A549 (cell line): ENCODE data around the gene NCOA3. TPM values are rescaled to one million over a fixed set of nuclear protein-coding genes. Genes with fewer than 3 reads are reported as not detected.

Experiments used
- ATAC-seq, 2 experiments: fragments of 200-7000 bp in 1 of 2; fragments of >200 bp in 1 of 2; cut with Nextera tagmentation in 1 of 2; cut with Tn5 transposase in 1 of 2; 3 replicates each; pipeline versions ENCODE4 v1.8.0 to v1.9.1; 2018 to 2020; ENCODE audit warnings: mild to moderate bottlenecking in 1 of 2, moderate library complexity in 1 of 2
- CTCF ChIA-PET: fragments of 300-600 bp; sonication (Branson Sonifier 250); formaldehyde crosslinking; extraction: SDS; loops from one replicate; lab custom pipeline; 2021; ENCODE audit warnings: antibody characterized with exemption, inconsistent platforms; lab: Yijun Ruan, JAX
- POLR2A ChIA-PET: fragments of 350-600 bp; formaldehyde crosslinking; extraction: SDS; loops from one replicate; lab custom pipeline; 2021; ENCODE audit warnings: antibody characterized with exemption, inconsistent platforms; lab: Yijun Ruan, JAX
- DNase-seq, 2 experiments: peaks; one replicate each; pipeline versions ENCODE4 v3.0.0 to v3.0.0-alpha.2; 2011 to 2016; ENCODE audit warnings: low read depth in 1 of 2, low spot score in 1 of 2
- FAIRE-seq: peaks from 2 replicates; lab custom pipeline; 2011; peaks lifted over from hg19 to GRCh38; lab: Jason Lieb, UNC
- H3K27ac ChIP-seq, 2 experiments: fragments of >200 bp; sonication (Bioruptor Twin); formaldehyde crosslinking; 3 replicates each; pipeline ENCODE4 v1.5.1; 2016 to 2017
- H3K4me1 ChIP-seq: fragments of >200 bp; sonication (Bioruptor Twin); formaldehyde crosslinking; 3 replicates; pipeline ENCODE4 v1.6.1; 2016
- H3K4me2 ChIP-seq: fragments of >200 bp; sonication (Bioruptor Twin); formaldehyde crosslinking; 3 replicates; pipeline ENCODE4 v1.6.1; 2016
- H3K4me3 ChIP-seq: fragments of >200 bp; sonication (Bioruptor Twin); formaldehyde crosslinking; 3 replicates; pipeline ENCODE4 v1.5.1; 2016
- H3K9me3 ChIP-seq: fragments of >200 bp; sonication (Bioruptor Twin); formaldehyde crosslinking; 3 replicates; pipeline ENCODE4 v1.6.1; 2016
- BHLHE40 ChIP-seq: IDR thresholded peaks from 2 replicates; pipeline ENCODE4 v1.6.1; 2012; ENCODE audit warnings: low read depth, low read length, inconsistent platforms
- CBX2 ChIP-seq: fragments of 200-600 bp; sonication (generic); IDR thresholded peaks from 2 replicates; pipeline ENCODE4 v1.6.1; 2016; ENCODE audit warnings: low read depth, mild to moderate bottlenecking, borderline replicate concordance
- EHMT2 ChIP-seq: fragments of 200-600 bp; sonication (generic); IDR thresholded peaks from 2 replicates; pipeline ENCODE4 v1.6.1; 2016; ENCODE audit warnings: antibody characterized with exemption, low read depth, mild to moderate bottlenecking, moderate library complexity
- FOXS1 ChIP-seq: fragments of 250-450 bp; sonication (Bioruptor Pico); IDR thresholded peaks from 2 replicates; pipeline ENCODE4 v1.5.0; 2020; ENCODE audit warnings: mild to moderate bottlenecking, moderate library complexity
- GATA3 ChIP-seq: IDR thresholded peaks from 2 replicates; pipeline ENCODE4 v1.6.1; 2012; ENCODE audit warnings: borderline replicate concordance
- HEYL ChIP-seq: fragments of 250-450 bp; sonication (Bioruptor Pico); IDR thresholded peaks from 2 replicates; pipeline ENCODE4 v1.8.0; 2021; ENCODE audit warnings: mild to moderate bottlenecking, moderate library complexity
- HOXA7 ChIP-seq: fragments of 250-450 bp; sonication (Bioruptor Pico); IDR thresholded peaks from 2 replicates; pipeline ENCODE4 v1.5.0; 2020; ENCODE audit warnings: mild to moderate bottlenecking, moderate library complexity
- HOXB13 ChIP-seq: fragments of 250-450 bp; sonication (Bioruptor Pico); IDR thresholded peaks from 2 replicates; pipeline ENCODE4 v1.5.0; 2020; ENCODE audit warnings: low read depth, mild to moderate bottlenecking, moderate library complexity
- JUNB ChIP-seq: fragments of >200 bp; sonication (Bioruptor Twin); formaldehyde crosslinking; IDR thresholded peaks from 2 replicates; pipeline ENCODE4 v1.6.1; 2016
- KDM5A ChIP-seq: fragments of 200-600 bp; sonication (generic); IDR thresholded peaks from 2 replicates; pipeline ENCODE4 v1.6.1; 2016; ENCODE audit warnings: antibody characterized with exemption, mild to moderate bottlenecking
- MYC ChIP-seq: IDR thresholded peaks from 2 replicates; pipeline ENCODE4 v1.6.1; 2012; ENCODE audit warnings: mild to moderate bottlenecking, inconsistent platforms, low read length, improper control_type of control experiment, borderline replicate concordance
- PHF8 ChIP-seq: fragments of 200-600 bp; sonication (generic); IDR thresholded peaks from 2 replicates; pipeline ENCODE4 v1.6.1; 2016; ENCODE audit warnings: low read depth, mild to moderate bottlenecking, antibody characterized with exemption, moderate library complexity, borderline replicate concordance
- POLR2A ChIP-seq: IDR thresholded peaks from 2 replicates; pipeline ENCODE4 v1.6.1; 2012; ENCODE audit warnings: mild to moderate bottlenecking, low read length
- POLR2AphosphoS2 ChIP-seq: conservative IDR thresholded peaks from 2 replicates; pipeline ENCODE4 v1.6.1; 2012; ENCODE audit warnings: low read length, improper control_type of control experiment, inconsistent platforms
- RAD21 ChIP-seq, 2 experiments: fragments of >200 bp in 1 of 2; sonication (Bioruptor Twin) in 1 of 2; formaldehyde crosslinking in 1 of 2; IDR thresholded peaks in 1 of 2; conservative IDR thresholded peaks in 1 of 2; 2 replicates in 1 of 2; 3 replicates in 1 of 2; pipeline ENCODE4 v1.6.1; 2012 to 2018; ENCODE audit warnings: inconsistent platforms in 1 of 2
- RARB ChIP-seq: fragments of 250-450 bp; sonication (Bioruptor Pico); IDR thresholded peaks from 2 replicates; pipeline ENCODE4 v1.8.0; 2021; ENCODE audit warnings: mild to moderate bottlenecking, moderate library complexity
- RCOR1 ChIP-seq: fragments of 150-350 bp; IDR thresholded peaks from 2 replicates; pipeline ENCODE4 v1.6.1; 2014; ENCODE audit warnings: antibody characterized with exemption, low read length, low read depth
- RFX5 ChIP-seq: fragments of 450-650 bp; IDR thresholded peaks from 2 replicates; pipeline ENCODE4 v1.7.1; 2014; ENCODE audit warnings: antibody characterized with exemption, mild to moderate bottlenecking, moderate library complexity
- SREBF2 ChIP-seq: fragments of 450-650 bp; IDR thresholded peaks from 2 replicates; pipeline ENCODE4 v1.6.1; 2014; ENCODE audit warnings: mild to moderate bottlenecking, moderate library complexity
- WGBS: methylation state at CpG from one replicate; pipeline ENCODE4 v1.1.6; 2017; ENCODE audit errors: missing lambda C conversion rate; 5-methylcytosine and 5-hydroxymethylcytosine counted together
- polyA plus RNA-seq, 4 experiments: library from polyadenylated mRNA; depleted of rRNA in 3 of 4; stranded (reverse); fragments of >200 nt; fragmentation: RNase III in 1 of 4; extraction: RNeasy Plus Mini Kit Qiagen cat#74134 plus additional on column Dnase treatment in 1 of 4; gene quantifications; 2 replicates in 3 of 4; 3 replicates in 1 of 4; pipeline ENCODE4 v1.2.3, GENCODE V29; 2011 to 2017
- TF ChIP-seq, protein P1 (sequence below): IDR thresholded peaks from 2 replicates; pipeline ENCODE4 v1.6.1; 2012
- TF ChIP-seq, protein P2 (sequence below): fragments of 250-450 bp; sonication (Bioruptor Pico); IDR thresholded peaks from 2 replicates; pipeline ENCODE4 v1.5.0; 2020; ENCODE audit warnings: low read depth, mild to moderate bottlenecking, moderate library complexity
- TF ChIP-seq, protein P3 (sequence below): fragments of >200 bp; sonication (Bioruptor Twin); formaldehyde crosslinking; IDR thresholded peaks from 3 replicates; pipeline ENCODE4 v1.5.1; 2016
- TF ChIP-seq, protein P4 (sequence below): fragments of >200 bp; sonication (Bioruptor Twin); formaldehyde crosslinking; IDR thresholded peaks from 3 replicates; pipeline ENCODE4 v1.6.1; 2016
- TF ChIP-seq, protein P5 (sequence below): fragments of 150-350 bp; IDR thresholded peaks from 2 replicates; pipeline ENCODE4 v1.6.1; 2014; ENCODE audit warnings: low read depth, mild to moderate bottlenecking, low read length
- TF ChIP-seq, protein P6 (sequence below): fragments of 250-450 bp; sonication (Bioruptor Pico); IDR thresholded peaks from 2 replicates; pipeline ENCODE4 v1.5.0; 2021; ENCODE audit warnings: mild to moderate bottlenecking, moderate library complexity, borderline replicate concordance

Gene NCOA3
- polyA plus RNA-seq, 2 of the 4 experiments (the other 2 are of a cell fraction): 42.9 to 136 TPM

DNA sequence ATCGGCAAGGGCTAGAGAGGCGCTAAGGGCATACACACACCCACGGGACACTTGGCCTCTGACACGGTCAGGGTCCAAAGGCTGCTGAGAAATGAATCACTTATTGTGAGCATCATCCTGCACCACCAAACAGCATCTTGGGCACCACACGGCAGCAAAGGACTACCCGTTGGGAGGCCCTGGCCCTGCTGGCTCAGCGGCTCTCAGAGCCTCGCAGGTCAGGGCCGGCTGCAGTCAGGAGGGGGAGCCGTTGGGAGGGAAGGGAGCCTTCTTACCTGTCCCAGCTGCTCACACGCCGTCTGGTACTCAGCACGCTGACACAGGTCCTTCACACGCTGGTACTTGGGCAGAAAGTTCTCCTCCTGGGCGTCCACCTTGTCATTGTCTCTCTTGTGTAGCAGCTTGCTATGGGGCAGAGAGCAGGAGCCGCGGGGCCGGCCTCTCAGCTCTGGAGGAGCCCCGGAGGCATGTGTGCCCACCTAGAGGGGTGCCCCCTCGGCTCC lies 174.6 kb downstream of the NCOA3 start:
- CTCF ChIA-PET: interaction anchor here (1.3 to 13.2 kb wide), 10 partner anchors 14 to 947 kb away, joined by 4 to 232 read pairs (median 18); no protein-coding TSS in a partner anchor
- TF ChIP-seq RAD21 (conservative IDR thresholded peaks at IDR 0.05 in 1 of 2, IDR thresholded peaks at IDR 0.05 in 1 of 2) (peak in 1 of 2 experiments; percentile 8; a peak in 1 of 5 replicates), POLR2AphosphoS2 (peak; percentile 63; the same call in 1 of the 2 replicates), MYC (no peak), SREBF2 (no peak), GATA3 (no peak)
- TF ChIP-seq, all 56 proteins: peak for 2
- no peak overlapping the region for H3K4me2 ChIP-seq
- H3K4me1 ChIP-seq: no peaks in the 10 kb centered on the region
- DNase-seq (no peak), ATAC-seq (peak in 1 of 2 experiments; percentile 18; a peak in 3 of 6 replicates), FAIRE-seq (no peak)
- H3K27ac ChIP-seq: no peak overlapping the region
- no peaks in the 10 kb centered on the region for H3K9me3 ChIP-seq
- H3K4me3 ChIP-seq: no peak overlapping the region
- 66% methylated on average over 16 of the region's 20 CpGs for WGBS
- POLR2A ChIA-PET: interaction anchor here (1.5 kb wide), 1 partner anchor 944 kb away, joined by 3 read pairs; no protein-coding TSS in a partner anchor

DNA sequence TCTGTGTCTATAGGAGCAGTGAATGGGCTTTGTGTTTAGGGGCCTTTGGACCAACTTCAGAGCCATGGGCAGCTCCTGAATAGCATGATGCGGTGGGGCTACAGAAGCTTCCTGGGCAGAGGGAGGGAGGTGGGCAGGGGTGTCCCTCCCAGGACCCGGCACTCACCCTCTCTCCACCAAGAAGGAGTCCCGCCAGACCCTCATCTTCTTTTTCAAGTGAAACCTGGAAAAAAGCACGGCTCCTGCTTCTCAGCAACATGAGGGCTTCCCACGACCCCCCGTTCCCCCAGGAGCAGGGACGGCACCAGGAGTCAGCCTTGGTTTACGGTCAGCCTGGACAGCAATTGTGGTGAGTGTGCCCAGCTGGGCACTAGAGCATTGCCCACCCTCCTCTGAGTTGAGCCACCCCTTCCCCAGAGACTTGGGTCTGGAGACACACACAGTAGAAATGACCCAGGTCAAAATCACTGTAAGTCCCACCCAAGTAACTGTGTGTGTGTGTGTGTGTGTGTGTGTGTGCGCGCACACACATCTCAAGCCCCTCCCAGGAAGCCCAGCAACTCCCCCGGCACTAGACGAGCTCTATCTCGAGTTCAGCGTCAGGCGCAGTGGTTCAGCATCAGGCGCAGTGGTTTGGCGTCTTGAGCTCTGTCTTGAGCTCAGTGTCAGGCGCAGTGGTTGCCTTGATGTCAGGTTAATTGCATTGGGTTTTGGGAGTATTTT lies 175.4 kb downstream of the NCOA3 start:
- DNase-seq: no peak
- Histone ChIP-seq H3K4me1 (no peaks in the 10 kb centered on the region), H3K4me2 (no peak overlapping the region), H3K9me3 (no peaks in the 10 kb centered on the region), H3K27ac (no peak overlapping the region), H3K4me3 (no peak overlapping the region)
- WGBS: 71% methylated on average over 16 of the region's 18 CpGs
- ChIA-PET CTCF (interaction anchor here (0.6 to 13.2 kb wide), 26 partner anchors 9 to 1888 kb away, joined by 3 to 232 read pairs (median 5); no protein-coding TSS in a partner anchor), POLR2A (interaction anchor here (0.6 to 1.5 kb wide), 2 partner anchors 618 to 943 kb away, joined by 3 read pairs; no protein-coding TSS in a partner anchor)
- TF ChIP-seq JUNB (no peak), RARB (CRISPR knock-in tag) (no peak), RCOR1 (no peak), POLR2A (no peak), HOXA7 (CRISPR knock-in tag) (no peak), HOXB13 (CRISPR knock-in tag) (no peak), BHLHE40 (no peak), PHF8 (no peak), RFX5 (no peak), EHMT2 (no peak), CBX2 (no peak), KDM5A (no peak), FOXS1 (CRISPR knock-in tag) (no peak), HEYL (no peak)
- TF ChIP-seq, protein P1, sequence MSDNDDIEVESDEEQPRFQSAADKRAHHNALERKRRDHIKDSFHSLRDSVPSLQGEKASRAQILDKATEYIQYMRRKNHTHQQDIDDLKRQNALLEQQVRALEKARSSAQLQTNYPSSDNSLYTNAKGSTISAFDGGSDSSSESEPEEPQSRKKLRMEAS: no peak
- TF ChIP-seq, protein P2, sequence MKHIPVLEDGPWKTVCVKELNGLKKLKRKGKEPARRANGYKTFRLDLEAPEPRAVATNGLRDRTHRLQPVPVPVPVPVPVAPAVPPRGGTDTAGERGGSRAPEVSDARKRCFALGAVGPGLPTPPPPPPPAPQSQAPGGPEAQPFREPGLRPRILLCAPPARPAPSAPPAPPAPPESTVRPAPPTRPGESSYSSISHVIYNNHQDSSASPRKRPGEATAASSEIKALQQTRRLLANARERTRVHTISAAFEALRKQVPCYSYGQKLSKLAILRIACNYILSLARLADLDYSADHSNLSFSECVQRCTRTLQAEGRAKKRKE: no peak
- TF ChIP-seq, protein P3, sequence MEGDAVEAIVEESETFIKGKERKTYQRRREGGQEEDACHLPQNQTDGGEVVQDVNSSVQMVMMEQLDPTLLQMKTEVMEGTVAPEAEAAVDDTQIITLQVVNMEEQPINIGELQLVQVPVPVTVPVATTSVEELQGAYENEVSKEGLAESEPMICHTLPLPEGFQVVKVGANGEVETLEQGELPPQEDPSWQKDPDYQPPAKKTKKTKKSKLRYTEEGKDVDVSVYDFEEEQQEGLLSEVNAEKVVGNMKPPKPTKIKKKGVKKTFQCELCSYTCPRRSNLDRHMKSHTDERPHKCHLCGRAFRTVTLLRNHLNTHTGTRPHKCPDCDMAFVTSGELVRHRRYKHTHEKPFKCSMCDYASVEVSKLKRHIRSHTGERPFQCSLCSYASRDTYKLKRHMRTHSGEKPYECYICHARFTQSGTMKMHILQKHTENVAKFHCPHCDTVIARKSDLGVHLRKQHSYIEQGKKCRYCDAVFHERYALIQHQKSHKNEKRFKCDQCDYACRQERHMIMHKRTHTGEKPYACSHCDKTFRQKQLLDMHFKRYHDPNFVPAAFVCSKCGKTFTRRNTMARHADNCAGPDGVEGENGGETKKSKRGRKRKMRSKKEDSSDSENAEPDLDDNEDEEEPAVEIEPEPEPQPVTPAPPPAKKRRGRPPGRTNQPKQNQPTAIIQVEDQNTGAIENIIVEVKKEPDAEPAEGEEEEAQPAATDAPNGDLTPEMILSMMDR: no peak
- TF ChIP-seq, protein P4, sequence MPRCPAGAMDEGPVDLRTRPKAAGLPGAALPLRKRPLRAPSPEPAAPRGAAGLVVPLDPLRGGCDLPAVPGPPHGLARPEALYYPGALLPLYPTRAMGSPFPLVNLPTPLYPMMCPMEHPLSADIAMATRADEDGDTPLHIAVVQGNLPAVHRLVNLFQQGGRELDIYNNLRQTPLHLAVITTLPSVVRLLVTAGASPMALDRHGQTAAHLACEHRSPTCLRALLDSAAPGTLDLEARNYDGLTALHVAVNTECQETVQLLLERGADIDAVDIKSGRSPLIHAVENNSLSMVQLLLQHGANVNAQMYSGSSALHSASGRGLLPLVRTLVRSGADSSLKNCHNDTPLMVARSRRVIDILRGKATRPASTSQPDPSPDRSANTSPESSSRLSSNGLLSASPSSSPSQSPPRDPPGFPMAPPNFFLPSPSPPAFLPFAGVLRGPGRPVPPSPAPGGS: no peak
- TF ChIP-seq, protein P5, sequence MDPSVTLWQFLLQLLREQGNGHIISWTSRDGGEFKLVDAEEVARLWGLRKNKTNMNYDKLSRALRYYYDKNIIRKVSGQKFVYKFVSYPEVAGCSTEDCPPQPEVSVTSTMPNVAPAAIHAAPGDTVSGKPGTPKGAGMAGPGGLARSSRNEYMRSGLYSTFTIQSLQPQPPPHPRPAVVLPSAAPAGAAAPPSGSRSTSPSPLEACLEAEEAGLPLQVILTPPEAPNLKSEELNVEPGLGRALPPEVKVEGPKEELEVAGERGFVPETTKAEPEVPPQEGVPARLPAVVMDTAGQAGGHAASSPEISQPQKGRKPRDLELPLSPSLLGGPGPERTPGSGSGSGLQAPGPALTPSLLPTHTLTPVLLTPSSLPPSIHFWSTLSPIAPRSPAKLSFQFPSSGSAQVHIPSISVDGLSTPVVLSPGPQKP: no peak
- TF ChIP-seq, protein P6, sequence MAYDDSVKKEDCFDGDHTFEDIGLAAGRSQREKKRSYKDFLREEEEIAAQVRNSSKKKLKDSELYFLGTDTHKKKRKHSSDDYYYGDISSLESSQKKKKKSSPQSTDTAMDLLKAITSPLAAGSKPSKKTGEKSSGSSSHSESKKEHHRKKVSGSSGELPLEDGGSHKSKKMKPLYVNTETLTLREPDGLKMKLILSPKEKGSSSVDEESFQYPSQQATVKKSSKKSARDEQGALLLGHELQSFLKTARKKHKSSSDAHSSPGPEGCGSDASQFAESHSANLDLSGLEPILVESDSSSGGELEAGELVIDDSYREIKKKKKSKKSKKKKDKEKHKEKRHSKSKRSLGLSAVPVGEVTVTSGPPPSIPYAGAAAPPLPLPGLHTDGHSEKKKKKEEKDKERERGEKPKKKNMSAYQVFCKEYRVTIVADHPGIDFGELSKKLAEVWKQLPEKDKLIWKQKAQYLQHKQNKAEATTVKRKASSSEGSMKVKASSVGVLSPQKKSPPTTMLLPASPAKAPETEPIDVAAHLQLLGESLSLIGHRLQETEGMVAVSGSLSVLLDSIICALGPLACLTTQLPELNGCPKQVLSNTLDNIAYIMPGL (CRISPR knock-in tag): no peak
- FAIRE-seq: no peak
- peak in 1 of 2 experiments; percentile 1; a peak in 3 of 6 replicates for ATAC-seq
